MM.1S (cell line): ENCODE results near the gene HIVEP2.

Experiments used
- EZH2 ChIP-seq: fragments of 300-600 bp; sonication (generic); optimal IDR thresholded peaks from 2 replicates; pipeline ENCODE3; 2017; ENCODE audit warnings: low read depth, mild to moderate bottlenecking, antibody characterized with exemption, low read length, mixed read lengths
- TF ChIP-seq, protein P1 (sequence below): fragments of 300-600 bp; sonication (generic); IDR thresholded peaks from 2 replicates; pipeline ENCODE4 v1.5.1; 2016; ENCODE audit warnings: antibody characterized with exemption, low read length, mixed read lengths

DNA sequence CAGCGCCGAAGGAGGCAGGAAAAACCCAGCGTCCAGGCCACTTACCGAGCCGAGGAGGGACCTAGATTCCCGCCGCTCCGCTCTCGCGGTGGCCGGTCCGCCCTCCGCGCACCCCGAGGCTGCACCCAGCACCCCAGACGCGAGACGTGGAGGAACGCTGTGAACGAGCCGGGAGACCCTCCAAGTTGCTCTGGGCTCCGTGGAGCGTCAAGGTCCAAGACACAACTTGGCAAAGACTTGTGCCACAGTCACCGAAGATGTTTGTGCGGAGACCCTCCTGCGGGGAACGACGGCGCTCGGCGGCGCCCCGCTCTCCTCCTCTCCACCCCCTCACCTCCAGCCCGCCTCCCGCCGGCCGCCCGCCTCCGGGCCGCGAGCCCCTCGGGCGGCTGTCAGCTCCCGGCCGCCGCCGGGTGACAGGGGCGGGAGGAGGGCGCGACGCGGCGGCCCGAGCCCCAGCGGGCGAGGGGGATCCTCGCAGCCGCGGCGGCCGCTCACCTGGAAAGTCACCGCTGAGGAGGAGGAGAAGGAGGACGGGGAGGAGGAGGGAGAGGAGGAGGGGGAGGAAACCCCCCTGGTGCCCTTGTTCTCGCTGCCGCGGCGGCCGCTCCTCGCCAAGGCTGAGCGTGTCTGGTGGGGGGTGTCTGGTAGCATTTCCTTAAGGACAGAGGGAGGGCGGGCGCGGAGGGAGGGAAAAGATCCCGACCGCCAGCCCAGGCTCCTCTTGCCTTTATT, 637 bp upstream of the HIVEP2 start:
- TF ChIP-seq, protein P1, sequence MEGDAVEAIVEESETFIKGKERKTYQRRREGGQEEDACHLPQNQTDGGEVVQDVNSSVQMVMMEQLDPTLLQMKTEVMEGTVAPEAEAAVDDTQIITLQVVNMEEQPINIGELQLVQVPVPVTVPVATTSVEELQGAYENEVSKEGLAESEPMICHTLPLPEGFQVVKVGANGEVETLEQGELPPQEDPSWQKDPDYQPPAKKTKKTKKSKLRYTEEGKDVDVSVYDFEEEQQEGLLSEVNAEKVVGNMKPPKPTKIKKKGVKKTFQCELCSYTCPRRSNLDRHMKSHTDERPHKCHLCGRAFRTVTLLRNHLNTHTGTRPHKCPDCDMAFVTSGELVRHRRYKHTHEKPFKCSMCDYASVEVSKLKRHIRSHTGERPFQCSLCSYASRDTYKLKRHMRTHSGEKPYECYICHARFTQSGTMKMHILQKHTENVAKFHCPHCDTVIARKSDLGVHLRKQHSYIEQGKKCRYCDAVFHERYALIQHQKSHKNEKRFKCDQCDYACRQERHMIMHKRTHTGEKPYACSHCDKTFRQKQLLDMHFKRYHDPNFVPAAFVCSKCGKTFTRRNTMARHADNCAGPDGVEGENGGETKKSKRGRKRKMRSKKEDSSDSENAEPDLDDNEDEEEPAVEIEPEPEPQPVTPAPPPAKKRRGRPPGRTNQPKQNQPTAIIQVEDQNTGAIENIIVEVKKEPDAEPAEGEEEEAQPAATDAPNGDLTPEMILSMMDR, result no peak
- TF ChIP-seq EZH2, result no peak
